Measurements from ENCODE around the gene GALNT10. TPM values are rescaled to one million over a fixed set of nuclear protein-coding genes. Genes with fewer than 3 reads are reported as not detected.

Gene GALNT10
- total and polyA plus RNA-seq, 2 experiments from 2014 or later = 3.2 to 12.9 TPM

DNA sequence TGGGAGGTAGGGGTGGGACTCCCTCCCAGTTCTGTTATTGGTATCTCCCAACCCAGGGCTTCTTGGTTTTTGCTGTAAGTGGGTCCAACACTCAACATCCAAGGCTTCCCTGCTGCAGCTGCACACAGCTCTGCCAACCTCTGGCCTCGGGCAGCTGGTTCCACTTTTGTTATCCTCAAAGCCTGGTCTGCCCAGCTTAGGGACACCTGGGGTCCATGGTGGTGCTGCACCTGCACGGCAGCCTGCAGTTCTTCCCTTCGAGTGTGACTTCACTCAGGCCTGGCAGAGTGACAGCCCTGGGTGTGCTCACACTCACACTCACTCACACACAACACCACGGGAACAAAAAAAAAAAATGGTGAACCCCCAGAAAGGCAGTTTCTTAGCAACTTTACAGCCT, 239.9 kb downstream of the GALNT10 start (continued):
- no peak for TF ChIP-seq REST (IDR thresholded peaks at IDR 0.05; ENCODE audit: unreplicated experiment)

GRCh38 chr5:154430961-154431630, 240.6 kb downstream of the GALNT10 start:
- no peak for DNase-seq (ENCODE audit: low spot score)
- no peak overlapping the region for H2AFZ ChIP-seq
- no peak overlapping the region for H3K4me2 ChIP-seq
- ATAC-seq = no peak
- no peak overlapping the region for H3K4me3 ChIP-seq
- Mint-ChIP-seq H3K36me3 (ENCODE audit: low read depth) (peaks cover 15% of the 10 kb centered on the region), H3K9me3 (peaks cover 2% of the 10 kb centered on the region; the same call in 1 of the 3 replicates), H3K4me1 (no peaks in the 10 kb centered on the region), H3K4me3 (no peak overlapping the region), H3K27me3 (ENCODE audit: insufficient read depth, low read depth, poor library complexity) (no peaks in the 10 kb centered on the region), H3K27ac (no peak overlapping the region)
- H3K4me1 ChIP-seq (ENCODE audit: insufficient read depth) = no peaks in the 10 kb centered on the region
- peaks cover 5% of the 10 kb centered on the region; the same call in 1 of the 2 replicates for H3K36me3 ChIP-seq (ENCODE audit: insufficient read depth)
- H3F3A ChIP-seq (replicated peaks; ENCODE audit: low read depth) = no peaks in the 10 kb centered on the region
- no peak overlapping the region for H3K27ac ChIP-seq (ENCODE audit: low read depth)
- no peaks in the 10 kb centered on the region for H3K79me2 ChIP-seq (replicated peaks; ENCODE audit: insufficient read depth)
- no peaks in the 10 kb centered on the region for H3K9me2 ChIP-seq (ENCODE audit: insufficient read depth)
- TF ChIP-seq POLR2AphosphoS5 (IDR thresholded peaks at IDR 0.05; ENCODE audit: low read depth) (no peak), EZH2phosphoT487 (IDR thresholded peaks at IDR 0.05; ENCODE audit: unreplicated experiment) (no peak), ZNF114 (CRISPR knock-in tag; IDR thresholded peaks at IDR 0.05) (no peak), REST (IDR thresholded peaks at IDR 0.05; ENCODE audit: unreplicated experiment) (no peak), NANOG (IDR thresholded peaks at IDR 0.05; ENCODE audit: borderline replicate concordance) (no peak), CREB1 (CRISPR knock-in tag; IDR thresholded peaks at IDR 0.05; ENCODE audit: low read depth) (no peak), STAT1 (IDR thresholded peaks at IDR 0.05; ENCODE audit: unreplicated experiment) (no peak), ETS1 (IDR thresholded peaks at IDR 0.05) (no peak), ZNF462 (CRISPR knock-in tag; IDR thresholded peaks at IDR 0.05) (no peak), JUNB (IDR thresholded peaks at IDR 0.05; ENCODE audit: unreplicated experiment) (no peak)
- no peaks in the 10 kb centered on the region for H3K27me3 ChIP-seq (ENCODE audit: insufficient read depth)
- no peaks in the 10 kb centered on the region; the same call in 1 of the 2 replicates for H4K20me1 ChIP-seq (replicated peaks; ENCODE audit: insufficient read depth)

Data from GM23338 (cell line).